ENCODE measurements around the gene FN3KRP.
A peak's percentile ranks its signal among the peaks of the same experiment; 100 is the strongest.

The FN3KRP gene

DNA sequence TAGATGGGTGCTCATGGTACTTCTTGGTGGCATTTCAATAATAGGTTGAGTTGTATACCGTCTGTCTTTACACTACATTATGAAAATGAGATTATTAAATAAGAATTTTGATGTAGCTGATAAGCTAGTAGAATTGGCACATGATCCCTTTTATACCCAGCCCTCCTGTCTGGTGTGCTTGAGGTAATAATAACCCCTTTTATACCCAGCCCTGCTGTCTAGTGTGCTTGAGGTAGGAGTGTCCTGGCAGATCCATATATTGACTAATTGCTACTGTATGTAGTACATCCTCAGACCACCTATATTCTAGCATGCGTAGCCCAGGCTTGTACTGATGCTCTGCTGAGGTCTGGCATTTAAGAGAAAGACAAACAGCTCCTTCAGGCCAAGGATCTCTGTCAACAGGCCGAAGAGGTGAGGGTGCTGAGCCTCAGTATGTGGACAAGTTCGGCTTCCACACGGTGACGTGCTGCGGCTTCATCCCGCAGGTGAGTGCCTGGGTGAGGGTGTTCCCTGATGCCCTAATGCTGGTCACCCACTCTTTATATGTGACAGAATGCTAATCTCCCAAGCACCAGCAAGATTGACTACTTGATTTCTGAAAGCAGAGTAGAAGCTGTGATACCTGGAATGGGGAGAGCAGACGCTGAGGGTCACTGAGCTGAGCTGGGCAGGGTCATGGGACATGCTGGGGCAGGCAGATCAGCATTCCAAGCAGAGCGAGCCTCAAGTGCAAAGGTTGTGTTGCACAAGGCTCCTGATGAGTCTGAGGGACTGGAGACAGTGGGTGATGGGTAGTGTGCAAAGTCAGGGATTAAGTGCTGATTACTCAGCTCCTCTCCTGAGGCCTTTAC, 24.6 kb downstream of the FN3KRP start (continued):
- TF ChIP-seq TSHZ1 (tag by site-specific recombination; IDR thresholded peaks at IDR 0.05; ENCODE audit: borderline replicate concordance) (no peak), ZNF623 (tag by site-specific recombination; IDR thresholded peaks at IDR 0.05) (no peak), SETDB1 (IDR thresholded peaks at IDR 0.05; ENCODE audit: insufficient read length, low read length) (peak; percentile 82), KLF10 (tag by site-specific recombination; IDR thresholded peaks at IDR 0.05) (no peak), ZNF658 (tag by site-specific recombination; IDR thresholded peaks at IDR 0.05) (no peak), TRIM28 (IDR thresholded peaks at IDR 0.05; ENCODE audit: borderline replicate concordance, low read length) (peak; percentile 54; the same call in 1 of the 2 replicates)

DNA sequence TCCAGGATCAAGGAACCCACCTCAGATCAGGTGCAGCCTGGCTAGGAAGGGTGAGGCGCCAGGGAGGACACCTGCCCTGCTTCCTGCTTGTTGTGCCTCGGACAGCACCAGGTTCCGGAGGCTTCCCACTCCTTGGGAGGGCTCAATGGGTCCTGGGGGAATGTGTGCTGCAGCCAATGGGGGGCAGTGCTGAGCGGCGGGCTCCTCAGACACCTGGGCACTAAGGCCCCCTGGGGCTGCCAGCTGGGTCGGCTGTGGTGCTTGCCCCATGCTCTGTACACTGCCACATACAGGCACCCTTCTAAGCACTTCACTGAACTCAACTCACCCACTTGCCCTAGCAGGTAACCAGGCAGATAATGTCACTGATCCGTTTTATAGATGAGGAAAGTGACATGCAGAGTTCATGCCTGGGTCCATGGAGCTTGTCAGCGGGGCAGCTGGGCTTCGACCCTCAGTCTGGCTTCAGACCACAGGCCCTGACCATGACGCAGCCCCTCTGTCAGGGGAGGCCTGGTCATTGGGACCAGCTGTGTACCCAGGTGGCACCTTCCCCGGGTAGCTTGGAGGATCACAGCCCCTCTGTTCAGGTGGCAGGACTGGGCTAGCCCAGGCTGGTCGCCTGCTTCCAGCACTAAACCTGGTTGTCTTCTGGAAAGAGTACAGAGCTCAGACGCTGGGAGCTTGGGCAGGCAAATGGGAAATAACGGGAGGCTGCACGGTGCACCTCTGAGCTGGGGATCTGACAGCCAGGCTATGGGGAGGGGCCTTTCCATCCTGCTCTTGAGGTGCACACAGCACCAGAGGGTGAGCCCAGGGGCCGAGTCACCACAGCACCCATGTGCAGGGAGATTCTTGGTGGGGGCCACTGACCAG, 27.1 kb downstream of the FN3KRP start:
- Histone ChIP-seq H3K4me1 (ENCODE audit: control insufficient read depth, insufficient read depth, low read length) (no peaks in the 10 kb centered on the region), H3K27ac (ENCODE audit: extremely low read depth, low read depth, low read length) (no peak overlapping the region), H3K4me3 (ENCODE audit: low read depth, low read length) (no peak overlapping the region), H3K36me3 (ENCODE audit: control insufficient read depth in 2 of 2, insufficient read depth in 1 of 2, low read length in 2 of 2) (peaks cover 13 to 36% of the 10 kb centered on the region in 2 experiments), H3K9me3 (ENCODE audit: control insufficient read depth, insufficient read depth, low read depth, low read length) (no peaks in the 10 kb centered on the region)
- ChIA-PET POLR2A (no interaction called here), CTCF (interaction anchor here (0.6 kb wide), 1 partner anchor 53 kb away, joined by 3 read pairs; no protein-coding TSS in a partner anchor)
- TF ChIP-seq ZSCAN23 (tag by site-specific recombination; IDR thresholded peaks at IDR 0.05) (no peak), ZNF596 (tag by site-specific recombination; IDR thresholded peaks at IDR 0.05) (no peak), SCRT1 (tag by site-specific recombination; IDR thresholded peaks at IDR 0.05; ENCODE audit: borderline replicate concordance) (no peak), MZF1 (tag by site-specific recombination; IDR thresholded peaks at IDR 0.05; ENCODE audit: borderline replicate concordance) (no peak), ZNF792 (tag by site-specific recombination; IDR thresholded peaks at IDR 0.05) (no peak), KLF9 (tag by site-specific recombination; IDR thresholded peaks at IDR 0.05; ENCODE audit: low read depth) (no peak), ZNF76 (tag by site-specific recombination; IDR thresholded peaks at IDR 0.05; ENCODE audit: borderline replicate concordance, low read depth) (no peak), ZBTB6 (tag by site-specific recombination; IDR thresholded peaks at IDR 0.05) (no peak), ZNF248 (tag by site-specific recombination; IDR thresholded peaks at IDR 0.05) (no peak), ZNF274 (IDR thresholded peaks at IDR 0.05; ENCODE audit: low read length) (no peak), ZNF274 (tag by site-specific recombination; IDR thresholded peaks at IDR 0.05; ENCODE audit: borderline replicate concordance) (no peak), HIC1 (tag by site-specific recombination; IDR thresholded peaks at IDR 0.05) (no peak), ZFP3 (tag by site-specific recombination; IDR thresholded peaks at IDR 0.05; ENCODE audit: low read depth) (no peak), ZNF426 (tag by site-specific recombination; IDR thresholded peaks at IDR 0.05) (no peak), MEIS1 (CRISPR knock-in tag; IDR thresholded peaks at IDR 0.05; ENCODE audit: borderline replicate concordance) (no peak)
- TF ChIP-seq, protein P1, sequence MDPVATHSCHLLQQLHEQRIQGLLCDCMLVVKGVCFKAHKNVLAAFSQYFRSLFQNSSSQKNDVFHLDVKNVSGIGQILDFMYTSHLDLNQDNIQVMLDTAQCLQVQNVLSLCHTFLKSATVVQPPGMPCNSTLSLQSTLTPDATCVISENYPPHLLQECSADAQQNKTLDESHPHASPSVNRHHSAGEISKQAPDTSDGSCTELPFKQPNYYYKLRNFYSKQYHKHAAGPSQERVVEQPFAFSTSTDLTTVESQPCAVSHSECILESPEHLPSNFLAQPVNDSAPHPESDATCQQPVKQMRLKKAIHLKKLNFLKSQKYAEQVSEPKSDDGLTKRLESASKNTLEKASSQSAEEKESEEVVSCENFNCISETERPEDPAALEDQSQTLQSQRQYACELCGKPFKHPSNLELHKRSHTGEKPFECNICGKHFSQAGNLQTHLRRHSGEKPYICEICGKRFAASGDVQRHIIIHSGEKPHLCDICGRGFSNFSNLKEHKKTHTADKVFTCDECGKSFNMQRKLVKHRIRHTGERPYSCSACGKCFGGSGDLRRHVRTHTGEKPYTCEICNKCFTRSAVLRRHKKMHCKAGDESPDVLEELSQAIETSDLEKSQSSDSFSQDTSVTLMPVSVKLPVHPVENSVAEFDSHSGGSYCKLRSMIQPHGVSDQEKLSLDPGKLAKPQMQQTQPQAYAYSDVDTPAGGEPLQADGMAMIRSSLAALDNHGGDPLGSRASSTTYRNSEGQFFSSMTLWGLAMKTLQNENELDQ (tag by site-specific recombination; IDR thresholded peaks at IDR 0.05; ENCODE audit: low read depth), result no peak
- TF ChIP-seq, protein P2, sequence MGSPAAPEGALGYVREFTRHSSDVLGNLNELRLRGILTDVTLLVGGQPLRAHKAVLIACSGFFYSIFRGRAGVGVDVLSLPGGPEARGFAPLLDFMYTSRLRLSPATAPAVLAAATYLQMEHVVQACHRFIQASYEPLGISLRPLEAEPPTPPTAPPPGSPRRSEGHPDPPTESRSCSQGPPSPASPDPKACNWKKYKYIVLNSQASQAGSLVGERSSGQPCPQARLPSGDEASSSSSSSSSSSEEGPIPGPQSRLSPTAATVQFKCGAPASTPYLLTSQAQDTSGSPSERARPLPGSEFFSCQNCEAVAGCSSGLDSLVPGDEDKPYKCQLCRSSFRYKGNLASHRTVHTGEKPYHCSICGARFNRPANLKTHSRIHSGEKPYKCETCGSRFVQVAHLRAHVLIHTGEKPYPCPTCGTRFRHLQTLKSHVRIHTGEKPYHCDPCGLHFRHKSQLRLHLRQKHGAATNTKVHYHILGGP (tag by site-specific recombination; IDR thresholded peaks at IDR 0.05), result no peak
